HG02588 (cell line): ENCODE data around the gene IRAK2.
"Not testable (repeated sequence)": the region's sequence is repeated elsewhere in the genome, so short reads cannot be mapped to it uniquely, and the experiment has no call there.

Experiments used
- ATAC-seq: cut with Tn5 transposase; IDR thresholded peaks from one replicate; pipeline ENCODE4 v1.9.1; 2021; ENCODE audit warnings: mild to moderate bottlenecking, moderate library complexity; ENCODE audit not compliant: unreplicated experiment

Gene IRAK2, protein sequence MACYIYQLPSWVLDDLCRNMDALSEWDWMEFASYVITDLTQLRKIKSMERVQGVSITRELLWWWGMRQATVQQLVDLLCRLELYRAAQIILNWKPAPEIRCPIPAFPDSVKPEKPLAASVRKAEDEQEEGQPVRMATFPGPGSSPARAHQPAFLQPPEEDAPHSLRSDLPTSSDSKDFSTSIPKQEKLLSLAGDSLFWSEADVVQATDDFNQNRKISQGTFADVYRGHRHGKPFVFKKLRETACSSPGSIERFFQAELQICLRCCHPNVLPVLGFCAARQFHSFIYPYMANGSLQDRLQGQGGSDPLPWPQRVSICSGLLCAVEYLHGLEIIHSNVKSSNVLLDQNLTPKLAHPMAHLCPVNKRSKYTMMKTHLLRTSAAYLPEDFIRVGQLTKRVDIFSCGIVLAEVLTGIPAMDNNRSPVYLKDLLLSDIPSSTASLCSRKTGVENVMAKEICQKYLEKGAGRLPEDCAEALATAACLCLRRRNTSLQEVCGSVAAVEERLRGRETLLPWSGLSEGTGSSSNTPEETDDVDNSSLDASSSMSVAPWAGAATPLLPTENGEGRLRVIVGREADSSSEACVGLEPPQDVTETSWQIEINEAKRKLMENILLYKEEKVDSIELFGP

DNA sequence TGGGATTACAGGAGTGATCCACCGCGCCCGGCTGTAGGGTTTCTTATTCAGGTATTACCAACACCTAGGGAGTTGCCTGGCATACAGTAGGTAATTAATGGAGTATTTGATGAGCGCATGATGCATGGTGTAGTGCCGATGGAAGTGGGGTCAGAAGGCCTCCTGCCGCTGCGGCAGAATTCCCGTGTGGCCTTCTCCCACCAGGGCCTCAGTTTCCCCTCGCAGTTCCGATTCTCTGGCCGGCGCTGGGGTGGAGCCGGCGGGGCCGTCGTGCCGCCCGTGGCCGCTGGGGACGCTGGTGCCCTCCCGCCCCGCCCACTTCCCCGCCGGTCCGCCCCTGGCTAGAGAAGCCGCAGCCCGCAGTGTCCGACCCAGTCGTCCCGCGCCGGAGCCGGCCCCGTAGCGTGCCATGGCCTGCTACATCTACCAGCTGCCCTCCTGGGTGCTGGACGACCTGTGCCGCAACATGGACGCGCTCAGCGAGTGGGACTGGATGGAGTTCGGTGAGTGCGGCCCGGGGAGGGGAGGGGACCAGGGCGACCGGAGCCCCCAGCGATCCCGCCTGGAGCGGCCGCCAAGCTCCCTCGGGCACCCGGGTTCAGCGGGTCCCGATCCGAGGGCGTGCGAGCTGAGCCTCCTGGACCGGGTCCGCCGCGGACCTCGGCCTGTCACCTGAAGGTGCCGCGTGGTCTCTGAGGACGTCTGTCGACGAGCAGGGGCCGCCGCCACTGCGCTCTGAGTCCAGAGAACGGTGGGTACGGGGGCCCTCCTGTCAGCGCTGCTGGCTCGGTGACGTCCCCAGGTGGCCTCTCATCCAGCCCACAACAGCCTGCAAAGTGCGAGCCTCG, at the start of gene IRAK2:
Gene IRAK2 (plus strand): TSS at position 374 of the 848 bp plus-strand sequence. CDS start 36 bp downstream, at position 410.
- peak; percentile 78 for ATAC-seq

DNA sequence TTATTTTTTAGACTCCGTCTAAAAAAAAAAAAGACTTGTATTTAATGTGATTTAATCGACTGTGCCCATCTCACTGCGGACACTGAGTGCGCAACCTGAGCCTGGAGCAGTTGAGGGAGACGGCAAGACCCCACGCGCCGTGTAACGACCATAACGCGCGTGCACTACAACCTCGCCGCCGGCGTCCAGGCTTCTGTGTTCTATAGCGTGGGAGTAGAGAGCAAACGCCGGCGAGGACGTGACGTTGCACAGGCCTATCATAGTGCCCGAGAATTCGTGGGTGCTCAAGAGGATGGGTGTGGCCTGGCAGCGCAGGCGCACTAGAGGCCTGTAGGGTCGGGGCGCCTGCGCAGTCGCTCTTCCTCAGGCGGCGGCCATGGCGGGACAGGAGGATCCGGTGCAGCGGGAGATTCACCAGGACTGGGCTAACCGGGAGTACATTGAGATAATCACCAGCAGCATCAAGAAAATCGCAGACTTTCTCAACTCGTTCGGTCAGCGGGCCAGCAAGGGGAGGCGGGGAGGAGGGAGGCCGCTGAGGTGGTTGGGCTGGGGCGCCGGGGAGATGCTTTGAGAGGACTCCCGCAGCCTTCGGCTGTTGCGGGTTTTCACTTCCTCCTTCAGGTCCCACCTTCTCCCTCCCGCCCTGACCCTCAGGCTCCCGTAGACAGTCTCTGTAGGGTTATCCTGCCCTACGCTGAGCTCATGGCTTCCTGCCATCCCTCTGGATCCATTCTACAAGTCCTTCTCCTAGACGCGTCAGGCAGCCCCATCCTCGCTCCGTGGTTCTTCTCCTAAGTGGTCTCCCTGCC, 49.2 kb upstream of the IRAK2 start, which contains the start of gene BRK1:
Gene BRK1 (plus strand): TSS at position 350 of the 812 bp plus-strand sequence. CDS start 27 bp downstream, at position 377.
- peak; percentile 94 for ATAC-seq

DNA sequence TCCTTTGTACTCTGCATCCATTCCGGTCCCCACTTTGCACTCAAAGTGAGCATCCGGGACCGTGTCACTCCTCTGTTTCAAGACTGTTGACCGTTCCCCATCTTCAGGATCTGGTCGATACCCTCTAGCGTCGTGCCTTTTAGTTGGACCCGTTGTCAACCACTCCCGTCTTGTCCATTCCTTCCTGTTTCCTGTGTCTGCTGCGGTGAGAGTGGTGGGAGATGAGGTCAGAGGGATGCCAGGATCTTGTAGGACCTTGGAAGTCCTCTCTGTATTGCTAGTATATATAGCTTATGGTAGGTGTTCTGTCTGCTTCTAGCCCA, 48.6 kb upstream of the IRAK2 start:
- ATAC-seq: peak; percentile 3

DNA sequence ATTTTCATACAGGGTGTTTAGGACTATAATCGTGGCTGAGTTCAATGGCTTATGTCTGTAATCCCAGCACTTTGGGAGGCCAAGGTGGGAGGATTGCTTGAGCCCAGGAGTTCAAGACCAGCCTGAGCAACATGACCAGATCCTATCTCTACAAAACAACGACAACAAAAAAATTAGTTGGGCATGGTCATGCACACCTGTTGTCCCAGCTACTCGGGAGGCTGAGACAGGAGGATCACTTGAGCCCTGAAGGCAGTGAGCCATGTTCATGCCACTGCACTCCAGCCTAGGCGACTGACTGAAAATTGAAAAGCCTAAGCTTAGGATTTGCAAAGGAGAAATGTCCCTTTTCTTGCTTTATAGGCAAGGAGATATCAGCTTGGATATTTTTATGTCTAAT, 47.8 kb upstream of the IRAK2 start:
- no peak for ATAC-seq

DNA sequence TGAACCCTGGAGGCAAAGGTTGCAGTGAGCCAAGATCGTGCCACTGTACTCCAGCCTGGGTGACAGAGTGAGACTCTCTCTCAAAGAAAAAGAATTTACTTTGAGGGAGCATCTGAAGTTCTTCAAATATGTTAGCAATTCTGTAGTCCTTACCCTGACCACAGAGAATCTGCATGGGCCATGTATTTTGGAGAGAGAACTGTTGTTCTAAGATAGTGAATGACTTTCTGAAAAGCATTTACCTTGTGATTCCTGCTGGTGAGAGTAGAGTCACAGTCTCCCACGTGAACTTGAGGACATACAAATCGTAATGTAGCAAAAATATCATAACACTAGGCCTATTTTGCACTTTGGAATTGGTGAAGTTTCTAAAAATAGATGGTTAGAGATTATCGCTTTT, 45.3 kb upstream of the IRAK2 start:
- no peak for ATAC-seq

DNA sequence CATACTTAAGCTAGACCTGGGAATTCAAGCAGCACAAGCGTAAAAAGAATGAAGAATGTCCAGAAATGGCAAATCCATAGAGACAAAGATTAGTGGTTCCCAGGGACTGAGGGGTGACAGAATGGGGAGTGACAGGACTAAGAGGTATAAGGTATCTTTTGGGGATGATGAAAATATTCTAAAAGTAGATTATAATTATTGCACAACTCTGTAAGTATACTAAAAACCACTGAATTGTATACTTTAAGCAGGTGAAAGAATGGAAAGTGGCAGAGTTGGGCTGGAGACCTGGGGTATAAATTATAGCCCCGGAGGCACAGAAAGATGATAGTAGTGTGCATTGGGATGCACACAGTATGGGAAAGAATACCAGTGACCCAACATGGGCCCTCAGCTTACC, 43.7 kb upstream of the IRAK2 start:
- ATAC-seq: no peak

DNA sequence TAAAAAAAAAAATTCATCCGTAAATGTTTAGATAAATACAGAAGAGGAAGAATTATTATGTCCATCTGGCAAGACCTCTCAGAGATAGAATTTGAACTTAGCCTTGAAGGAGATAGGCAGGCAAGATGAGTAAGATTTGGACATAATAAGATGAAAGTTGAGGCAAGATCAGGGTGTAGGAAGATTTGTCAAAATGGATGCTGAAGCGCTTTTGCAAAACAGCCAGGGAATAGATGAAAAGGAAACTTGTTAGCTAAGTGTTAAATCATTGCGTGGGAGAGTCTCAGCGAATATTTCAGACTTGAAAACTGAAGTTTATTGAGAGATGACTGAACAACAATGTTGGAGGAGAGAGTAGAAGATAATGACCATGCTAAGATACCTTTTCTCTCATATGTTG, 42.0 kb upstream of the IRAK2 start:
- no peak for ATAC-seq

DNA sequence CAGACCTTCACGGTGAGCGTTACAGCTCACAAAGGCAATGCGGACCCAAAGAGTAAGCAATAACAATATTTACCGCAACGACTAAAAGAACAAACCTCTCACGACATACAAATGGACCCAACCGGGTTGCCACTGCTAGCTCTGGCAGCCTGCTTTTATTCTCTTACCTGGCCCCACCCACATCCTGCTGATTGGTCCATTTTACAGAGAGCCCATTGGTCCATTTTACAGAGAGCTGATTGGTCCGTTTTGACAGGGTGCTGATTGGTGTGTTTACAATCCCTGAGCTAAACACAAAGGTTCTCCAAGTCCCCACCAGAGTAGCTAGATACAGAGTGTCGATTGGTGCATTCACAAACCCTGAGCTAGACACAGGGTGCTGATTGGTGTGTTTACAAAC, 28.8 kb upstream of the IRAK2 start:
- not testable (repeated sequence) for ATAC-seq

DNA sequence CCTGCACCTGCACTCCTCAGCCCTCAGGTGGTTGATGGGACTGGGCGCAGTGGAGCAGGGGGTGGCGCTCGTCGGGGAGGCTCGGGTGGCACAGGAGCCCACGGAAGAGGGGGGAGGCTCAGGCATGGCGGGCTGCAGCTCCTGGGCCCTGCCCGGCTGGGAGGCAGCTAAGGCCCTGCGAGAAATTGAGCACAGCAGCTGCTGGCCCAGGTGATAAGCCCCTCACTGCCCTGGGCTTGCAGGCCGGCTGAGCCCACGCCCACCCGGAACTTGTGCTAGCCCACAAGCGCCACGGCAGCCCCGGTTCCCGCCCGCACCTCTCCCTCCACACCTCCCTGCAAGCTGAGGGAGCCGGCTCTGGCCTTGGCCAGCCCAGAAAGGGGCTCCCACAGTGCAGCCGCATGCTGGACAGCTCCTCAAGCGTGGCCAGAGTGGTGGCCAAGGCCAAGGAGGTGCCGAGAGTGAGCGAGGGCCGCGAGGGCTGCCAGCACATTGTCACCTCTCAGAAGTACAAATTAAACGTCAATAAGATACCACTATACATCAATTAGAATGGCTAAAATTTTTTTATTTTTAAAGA, 28.2 kb upstream of the IRAK2 start:
- no peak for ATAC-seq

DNA sequence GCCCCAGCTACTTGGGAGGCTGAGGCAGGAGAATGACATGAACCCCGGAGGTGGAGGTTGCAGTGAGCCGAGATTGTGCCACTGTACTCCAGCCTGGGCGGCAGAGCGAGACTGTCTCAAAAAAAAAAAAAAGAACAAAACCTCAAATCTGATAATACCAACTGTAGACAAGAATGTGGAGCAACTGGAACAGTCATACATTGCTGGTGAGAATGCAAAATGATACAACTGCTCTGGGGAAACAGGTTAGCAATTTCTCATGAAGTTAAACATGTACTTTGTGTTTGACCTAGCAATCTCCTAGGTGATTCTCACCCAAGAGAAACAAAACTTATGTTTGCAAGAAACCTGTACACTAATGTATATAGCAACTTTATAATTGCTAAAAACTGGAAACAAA, 27.5 kb upstream of the IRAK2 start:
- no peak for ATAC-seq

DNA sequence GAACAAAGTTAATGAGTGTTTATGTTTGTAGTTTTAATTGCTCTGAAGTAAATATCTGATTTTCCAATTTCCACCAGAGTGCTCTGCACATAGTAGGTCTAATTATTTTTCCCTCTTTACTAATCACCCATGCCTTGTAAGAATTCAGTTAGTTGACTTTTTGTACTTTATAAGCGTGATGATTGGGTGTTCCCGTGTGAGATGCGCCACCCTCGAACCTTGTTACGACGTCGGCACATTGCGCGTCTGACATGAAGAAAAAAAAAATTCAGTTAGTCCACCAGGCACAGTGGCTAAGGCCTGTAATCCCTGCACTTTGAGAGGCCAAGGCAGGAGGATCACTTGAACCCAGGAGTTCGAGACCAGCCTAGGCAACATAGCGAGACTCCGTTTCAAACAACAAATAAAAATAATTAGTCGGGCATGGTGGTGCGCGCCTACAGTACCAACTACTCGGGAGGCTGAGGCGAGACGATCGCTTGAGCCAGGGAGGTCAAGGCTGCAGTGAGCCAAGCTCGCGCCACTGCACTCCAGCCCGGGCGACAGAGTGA, 23.6 kb upstream of the IRAK2 start:
- ATAC-seq: no peak

DNA sequence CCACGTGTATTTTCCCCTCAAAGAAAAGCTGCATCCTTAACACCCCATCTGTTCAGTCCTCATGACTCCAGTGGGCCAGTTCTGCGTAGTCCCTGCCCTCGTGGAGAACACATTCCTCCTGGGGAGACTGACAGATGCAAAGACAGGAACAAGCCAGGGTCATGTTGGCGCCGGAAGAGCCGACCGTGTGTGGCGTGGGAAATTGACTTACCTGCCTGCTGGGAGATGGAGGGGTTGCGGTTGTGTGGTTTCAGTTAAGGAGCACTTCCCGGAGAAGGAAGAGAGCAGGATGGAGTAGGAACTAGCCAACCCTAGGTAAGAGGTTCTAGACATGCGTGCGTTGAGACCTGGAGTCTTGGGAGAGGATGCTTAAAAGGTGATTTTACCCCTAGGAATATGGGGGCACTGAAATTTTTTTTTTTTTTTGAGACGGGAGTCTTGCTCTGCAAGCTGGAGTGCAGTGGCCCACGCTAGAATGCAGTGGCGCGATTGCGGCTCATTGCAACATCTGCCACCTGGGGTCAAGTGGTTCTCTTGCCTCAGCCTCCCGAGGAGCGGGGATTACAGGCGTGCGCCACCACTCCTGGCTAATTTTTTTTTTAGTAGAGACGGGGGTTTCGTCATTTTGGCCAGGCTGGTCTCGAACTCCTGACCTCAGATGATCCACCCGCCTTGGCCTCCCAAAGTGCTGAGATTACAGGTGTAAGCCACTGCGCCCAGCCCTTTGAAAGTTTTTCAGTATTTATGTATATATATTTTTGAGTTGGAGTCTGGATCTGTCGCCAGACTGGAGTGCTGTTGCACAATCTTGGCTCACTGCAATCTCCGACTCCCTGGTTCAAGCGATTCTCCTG, 21.8 kb upstream of the IRAK2 start:
- no peak for ATAC-seq

DNA sequence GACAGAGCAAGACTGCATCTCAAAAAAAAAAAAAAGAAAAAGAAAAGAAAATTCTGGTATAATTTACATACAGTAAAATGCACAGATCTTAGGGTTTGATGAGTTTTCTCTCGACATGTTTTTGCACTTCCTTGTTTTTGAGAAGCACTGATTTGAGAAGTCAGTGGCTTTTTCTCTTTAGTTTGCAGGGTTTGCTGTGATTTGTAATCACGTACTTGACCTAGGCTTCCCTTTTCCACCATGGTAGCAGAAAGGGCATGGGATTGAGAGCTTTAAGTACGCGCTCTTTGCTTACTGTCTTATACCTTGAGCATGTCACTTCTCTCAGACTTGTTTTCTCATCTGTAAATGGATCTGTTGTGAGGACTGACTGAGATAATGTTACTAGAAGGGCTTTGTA, 19.0 kb upstream of the IRAK2 start:
- ATAC-seq: no peak

DNA sequence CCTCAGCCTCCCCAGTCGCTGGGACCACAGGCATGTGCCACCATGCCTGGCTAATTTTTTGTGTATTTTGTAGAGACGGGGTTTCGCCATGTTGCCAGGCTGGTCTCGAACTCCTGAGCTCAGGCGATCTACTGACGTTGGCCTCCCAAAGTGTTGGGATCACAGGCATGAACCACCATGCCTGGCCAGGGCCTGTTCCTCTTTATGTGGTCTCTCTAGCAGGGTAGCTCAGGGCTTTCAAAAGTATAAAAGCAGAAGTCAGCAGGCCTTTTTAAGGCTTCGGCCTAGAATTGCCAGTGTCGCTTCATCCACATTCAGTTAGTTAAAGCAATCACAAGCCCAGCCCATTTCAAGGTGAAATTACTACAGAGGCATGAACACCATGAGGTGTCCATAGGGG, 15.5 kb upstream of the IRAK2 start:
- ATAC-seq: no peak

DNA sequence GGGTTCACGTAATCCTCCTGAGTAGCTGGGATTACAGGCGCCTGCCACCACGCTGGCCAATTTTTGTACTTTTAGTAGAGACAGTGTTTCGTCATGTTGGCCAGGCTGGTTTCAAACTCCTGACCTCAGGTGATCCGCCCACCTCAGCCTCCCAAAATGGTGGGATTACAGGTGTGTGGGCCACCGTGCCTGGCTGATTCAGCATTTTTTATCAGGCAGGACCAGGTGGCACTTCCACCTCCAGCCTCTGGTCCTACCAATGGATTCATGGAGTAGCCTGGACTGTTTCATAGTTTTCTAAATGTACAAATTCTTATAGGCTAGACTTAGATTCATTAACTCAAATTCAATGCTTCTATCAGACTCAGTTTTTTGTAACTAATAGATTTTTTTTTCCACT, 13.7 kb upstream of the IRAK2 start:
- no peak for ATAC-seq

DNA sequence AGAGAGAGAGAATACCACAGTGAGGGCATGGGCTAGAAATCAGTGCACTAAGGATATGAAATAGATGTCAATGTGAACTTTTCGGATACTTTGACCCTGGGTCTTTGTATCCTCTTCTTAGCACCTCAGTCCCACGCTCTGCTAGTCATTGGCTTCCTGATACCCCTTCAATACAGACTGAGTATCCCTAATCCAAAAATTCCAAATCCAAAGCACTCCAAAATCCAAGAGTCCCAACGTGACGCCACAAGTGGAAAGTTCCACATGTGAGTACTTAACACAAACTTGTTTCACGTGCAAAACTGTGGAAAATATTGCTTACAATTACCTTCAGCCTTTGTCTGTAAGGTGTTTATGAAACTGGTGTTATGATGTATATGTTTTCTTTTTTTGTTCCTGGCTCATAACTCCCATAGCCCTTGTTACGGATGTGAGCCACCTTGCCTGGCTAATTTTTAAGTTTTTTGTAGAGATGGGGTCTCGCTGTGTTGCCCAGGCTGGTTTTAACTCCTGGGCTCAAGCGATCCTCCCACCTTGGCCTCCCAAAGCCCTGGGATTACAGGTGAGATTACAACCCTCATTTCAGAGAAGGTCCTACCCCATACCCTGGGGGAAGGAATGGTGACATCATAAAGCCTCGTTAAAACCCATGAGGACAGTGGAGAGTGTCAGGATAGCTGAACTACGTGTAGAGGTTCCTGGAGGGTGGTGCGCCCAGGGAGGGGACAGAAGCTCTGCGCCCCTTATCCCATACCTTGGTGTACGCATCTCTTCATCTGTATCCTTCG, 10.2 kb upstream of the IRAK2 start:
- no peak for ATAC-seq

DNA sequence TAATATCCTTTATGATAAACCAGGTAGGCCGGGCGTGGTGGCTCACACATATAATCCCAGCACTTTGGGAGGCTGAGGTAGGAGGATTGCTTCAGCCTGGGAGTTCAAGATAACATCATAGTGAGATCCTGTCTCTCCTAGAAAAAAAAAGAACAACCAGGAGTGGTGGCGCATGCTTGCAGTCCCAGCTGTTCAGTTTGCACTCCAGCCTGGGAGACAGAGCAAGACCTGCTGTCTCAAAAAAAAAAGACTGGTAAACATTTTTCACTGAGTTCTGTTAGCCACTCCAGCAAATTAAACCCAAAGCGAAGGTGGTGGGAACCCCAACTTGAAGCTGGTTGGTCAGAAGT, 9.6 kb upstream of the IRAK2 start:
- no peak for ATAC-seq

DNA sequence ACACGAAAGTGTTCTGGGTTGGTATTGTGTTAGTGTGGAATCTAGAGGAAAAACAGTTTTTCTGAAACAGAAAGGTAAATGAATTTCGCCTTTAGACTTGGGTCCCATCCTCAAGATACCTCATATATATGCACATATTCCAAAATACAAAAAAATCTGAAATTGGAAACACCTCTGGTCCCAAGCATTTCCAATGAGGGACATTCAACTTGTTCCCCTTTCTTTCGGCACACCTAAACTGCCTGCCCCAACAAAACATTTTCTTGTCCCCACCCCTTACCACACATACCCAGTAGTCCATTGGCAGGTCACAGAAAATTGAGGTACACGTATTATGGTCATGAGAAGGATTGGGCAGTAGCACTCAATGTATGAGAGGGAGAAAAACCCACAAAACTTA, 9.1 kb upstream of the IRAK2 start:
- no peak for ATAC-seq

DNA sequence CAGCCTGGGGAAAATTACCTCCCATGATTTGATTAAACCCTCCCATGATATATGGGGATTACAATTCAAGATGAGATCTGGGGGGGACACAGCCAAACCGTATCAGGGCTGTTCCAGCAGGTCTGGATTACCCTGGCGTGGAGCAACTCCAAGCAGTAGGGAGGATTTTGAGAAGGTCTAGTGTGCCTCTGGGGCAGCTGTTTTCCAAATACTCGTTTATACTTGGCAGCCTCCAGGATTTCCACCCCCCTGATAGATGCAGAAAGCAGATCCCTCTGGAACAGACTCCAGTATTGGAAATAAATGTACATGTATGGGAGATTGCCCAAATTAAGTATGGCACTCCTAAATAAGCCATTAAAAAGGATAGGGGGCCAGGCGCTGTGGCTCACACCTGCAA, 7.7 kb upstream of the IRAK2 start:
- ATAC-seq: no peak
